Spleen (tissue), 7 donors: ENCODE data around the gene MORF4L1.

Experiments
- CTCF ChIP-seq, 11 experiments: fragments of 200-600 bp in 7 of 11; fragments of 450-650 bp in 4 of 11; sonication (generic) in 4 of 11; IDR thresholded peaks in 8 of 11; conservative IDR thresholded peaks in 3 of 11; 1 replicate in 7 of 11; 2 replicates in 4 of 11; pipeline versions ENCODE4 v1.4.0 to v1.8.0; 2016 to 2021; ENCODE audit warnings: antibody characterized with exemption in 11 of 11, inconsistent platforms in 4 of 11, mild to moderate bottlenecking in 1 of 11
- POLR2A ChIP-seq, 3 donors: fragments of 450-650 bp; IDR thresholded peaks; one replicate each; pipeline ENCODE4 v1.5.1; 2017; ENCODE audit warnings: antibody characterized with exemption in 3 of 3, mild to moderate bottlenecking in 1 of 3
- POLR2AphosphoS5 ChIP-seq, 3 donors: sonication (generic); formaldehyde crosslinking; IDR thresholded peaks; one replicate each; pipeline ENCODE4 v1.5.1; 2017; ENCODE audit warnings: antibody characterized with exemption in 3 of 3
- donor health status: DM: no; HTN: no; CAD: no; lungs with moderate emphysema.
- donor health status: DM: no; HTN: no; CAD: no.
- donor health status: DM: no; HTN: no; CAD: no.

- TF ChIP-seq POLR2AphosphoS5 (IDR thresholded peaks at IDR 0.05) (peak in 1 of 3 donors; percentile 22), POLR2A (IDR thresholded peaks at IDR 0.05) (no peak), CTCF (IDR thresholded peaks at IDR 0.05 in 8 of 11, conservative IDR thresholded peaks at IDR 0.05 in 3 of 11) (no peak)
Observed at GRCh38 chr15:78923480-78924360, 51.0 kb downstream of the MORF4L1 start.
